Adrenal gland (tissue), 5 donors: Measurements from ENCODE around the gene FAM114A1.

Experiments used
- CTCF ChIP-seq, 6 experiments: fragments of 450-650 bp in 4 of 6; fragments of 200-600 bp in 2 of 6; sonication (generic) in 1 of 6; IDR thresholded peaks; 1 replicate in 5 of 6; 2 replicates in 1 of 6; pipeline versions ENCODE4 v1.5.1 to v1.8.0; 2016 to 2021; ENCODE audit warnings: antibody characterized with exemption in 6 of 6, mild to moderate bottlenecking in 2 of 6, moderate library complexity in 1 of 6
- POLR2A ChIP-seq, 2 donors: fragments of 450-650 bp; IDR thresholded peaks; one replicate each; pipeline ENCODE4 v1.6.1; 2017; ENCODE audit warnings: antibody characterized with exemption in 2 of 2, mild to moderate bottlenecking in 2 of 2, moderate library complexity in 1 of 2
- donor health status: DM: no; HTN: no; CAD: no.

GRCh38 chr4:38955957-38956356, 88.4 kb downstream of the FAM114A1 start:
- TF ChIP-seq POLR2A (IDR thresholded peaks at IDR 0.05) (no peak), CTCF (IDR thresholded peaks at IDR 0.05) (no peak)
